Vein endothelial cell (primary cell): ENCODE measurements around the gene TRIM74. TPM values are rescaled to one million over a fixed set of nuclear protein-coding genes. Genes with fewer than 3 reads are reported as not detected.

ENCODE experiments used
- small RNA-seq: library from RNA; depleted of rRNA; stranded (forward); fragments of <200 nt; gene quantifications from one replicate; pipeline ENCODE3, GENCODE V24; 2012
- total RNA-seq: library from RNA; depleted of rRNA; stranded (reverse); fragments of >200 nt; gene quantifications from 2 replicates; pipeline ENCODE4 v1.2.3, GENCODE V29; 2012

The TRIM74 gene
- not detected in 2 replicates for total RNA-seq

DNA sequence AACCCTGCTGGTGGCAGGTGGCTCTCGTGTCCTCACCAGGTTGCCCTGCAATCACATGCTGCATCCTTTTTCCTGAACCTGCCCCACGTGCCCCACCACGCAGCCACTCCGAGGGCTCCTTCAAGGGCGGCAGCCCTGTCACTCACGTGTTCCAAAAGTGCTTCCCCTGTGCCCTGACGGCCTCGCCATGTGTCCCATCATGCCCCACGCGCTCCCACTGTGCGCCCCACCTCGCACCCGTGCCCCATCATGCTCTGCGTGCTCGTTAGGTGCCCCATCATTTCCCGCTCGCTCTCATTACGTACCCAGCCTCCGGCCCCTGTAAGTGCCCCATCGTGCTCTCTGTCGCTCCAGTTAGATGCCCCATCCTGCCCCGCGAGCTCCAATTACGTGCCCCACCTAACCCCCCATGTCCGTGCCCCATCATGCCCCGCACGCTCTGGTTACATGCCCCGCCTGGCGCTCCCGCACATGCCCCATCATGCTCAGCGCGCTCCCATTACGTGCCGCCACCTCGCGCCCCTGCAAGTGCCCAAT, at the start of gene TRIM74:
TSS of gene TRIM74 (minus strand) at position 487 of the 537 bp plus-strand sequence. CDS start 3,309 bp downstream, outside the sequence.

DNA sequence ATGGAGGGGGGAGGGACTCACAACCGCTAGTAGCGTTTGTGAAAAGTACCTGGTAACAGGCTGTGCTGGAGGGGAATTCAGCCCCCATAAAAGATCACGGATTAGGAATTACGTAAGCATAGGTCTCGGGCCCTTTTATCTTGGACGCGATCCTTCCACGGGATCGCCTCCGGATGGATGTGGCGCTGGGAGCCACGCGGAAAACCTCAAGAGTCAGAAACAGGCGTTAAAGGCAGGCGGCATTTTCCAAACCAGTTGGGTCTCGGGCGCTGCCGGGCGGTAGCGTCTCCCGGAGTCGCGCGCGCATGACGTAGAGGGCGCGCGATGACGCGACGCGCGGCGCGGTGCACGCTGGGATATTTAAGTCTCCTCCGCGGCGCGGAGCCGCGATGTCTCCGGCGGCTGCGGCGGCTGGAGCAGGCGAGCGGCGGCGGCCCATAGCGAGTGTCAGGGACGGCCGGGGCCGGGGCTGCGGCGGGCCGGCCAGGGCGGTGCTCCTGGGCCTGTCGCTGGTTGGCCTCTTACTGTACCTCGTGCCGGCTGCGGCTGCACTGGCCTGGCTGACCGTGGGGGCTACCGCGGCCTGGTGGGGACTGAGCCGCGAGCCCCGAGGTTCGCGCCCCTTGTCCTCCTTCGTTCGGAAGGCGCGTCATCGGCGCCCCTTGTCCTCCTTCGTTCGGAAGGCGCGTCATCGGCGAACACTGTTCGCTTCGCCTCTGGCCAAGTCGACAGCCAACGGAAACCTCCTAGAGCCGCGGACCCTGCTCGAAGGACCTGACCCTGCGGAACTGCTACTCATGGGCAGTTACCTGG, 44.3 kb downstream of the TRIM74 start, which contains the start of gene POM121:
TSS of gene POM121 (plus strand) at position 363 of the 813 bp plus-strand sequence. CDS start at position 390, 27 bp downstream.

Small RNA genes within 50 kb of the gene (small RNA-seq; reads per million reads assigned to genes)
- gene RF00019 = not detected

Other genes starting within 250 kb of the TRIM74 start
- gene TYW1B, start 141.3 kb downstream of the TRIM74 start, total RNA-seq = 4.2 and 4.9 TPM in 2 replicates
- 10.8 and 12.5 TPM in 2 replicates for gene POM121, start 44.4 kb downstream of the TRIM74 start, total RNA-seq
- gene SPDYE8, start 60.3 kb upstream of the TRIM74 start, total RNA-seq = not detected in 2 replicates
- not detected in 2 replicates for gene SPDYE11, start 88.4 kb upstream of the TRIM74 start, total RNA-seq
- gene SPDYE9, start 116.6 kb upstream of the TRIM74 start, total RNA-seq = not detected in 2 replicates